ENCODE results near the gene TNFRSF1A. TPM values are rescaled to one million over a fixed set of nuclear protein-coding genes. Genes with fewer than 3 reads are reported as not detected.

The TNFRSF1A gene
- total and polyA plus RNA-seq, 2 of the 13 experiments (the other 11 are each of a cell fraction or from before 2014, with no cell fraction given): 41.5 to 61.2 TPM

DNA sequence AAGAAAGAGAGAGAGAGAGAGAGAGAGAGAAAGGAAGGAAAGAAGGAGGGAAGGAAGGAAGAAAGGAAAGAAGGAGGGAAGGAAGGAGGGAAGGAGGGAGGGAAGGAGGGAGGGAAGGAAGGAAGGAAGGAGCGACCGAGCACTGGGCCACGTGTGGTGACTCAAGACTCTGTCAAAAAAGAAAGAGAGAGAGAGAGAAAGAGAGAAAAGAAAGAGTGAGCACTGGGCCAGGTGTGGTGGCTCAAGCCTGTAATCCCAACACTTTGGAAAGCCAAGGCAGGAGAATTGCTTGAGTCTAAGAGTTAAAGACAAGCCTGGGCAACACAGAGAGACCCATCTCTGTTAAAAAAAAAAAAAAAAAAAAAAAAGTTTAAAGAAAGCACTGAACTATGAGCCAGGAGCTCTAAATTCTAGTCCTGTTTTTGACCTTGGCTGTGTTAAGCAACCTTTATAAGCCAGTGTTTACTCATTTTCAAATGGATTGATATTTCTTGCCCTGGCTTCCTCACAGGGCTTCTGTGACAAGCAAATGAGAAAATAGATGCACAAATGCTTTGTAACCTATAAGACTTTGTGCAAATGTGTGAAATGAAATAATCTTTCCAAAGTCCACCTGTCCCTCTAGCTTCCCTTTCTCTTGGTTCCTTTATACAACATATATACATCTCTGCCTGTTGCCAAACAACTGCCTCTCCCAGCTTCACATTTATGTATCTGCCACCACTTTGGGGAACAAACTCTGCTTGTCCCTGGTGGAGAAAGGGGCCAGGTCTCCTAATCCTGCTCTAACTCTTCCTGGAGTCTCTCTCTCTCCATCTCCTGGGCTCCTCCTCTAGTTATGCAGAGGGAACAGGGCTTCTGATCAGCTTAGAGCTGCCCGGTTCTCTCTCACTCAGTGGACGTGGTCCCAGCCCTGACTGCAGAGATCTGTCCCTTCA, 47.5 kb downstream of the TNFRSF1A start (continued):
- TF ChIP-seq, protein P1, sequence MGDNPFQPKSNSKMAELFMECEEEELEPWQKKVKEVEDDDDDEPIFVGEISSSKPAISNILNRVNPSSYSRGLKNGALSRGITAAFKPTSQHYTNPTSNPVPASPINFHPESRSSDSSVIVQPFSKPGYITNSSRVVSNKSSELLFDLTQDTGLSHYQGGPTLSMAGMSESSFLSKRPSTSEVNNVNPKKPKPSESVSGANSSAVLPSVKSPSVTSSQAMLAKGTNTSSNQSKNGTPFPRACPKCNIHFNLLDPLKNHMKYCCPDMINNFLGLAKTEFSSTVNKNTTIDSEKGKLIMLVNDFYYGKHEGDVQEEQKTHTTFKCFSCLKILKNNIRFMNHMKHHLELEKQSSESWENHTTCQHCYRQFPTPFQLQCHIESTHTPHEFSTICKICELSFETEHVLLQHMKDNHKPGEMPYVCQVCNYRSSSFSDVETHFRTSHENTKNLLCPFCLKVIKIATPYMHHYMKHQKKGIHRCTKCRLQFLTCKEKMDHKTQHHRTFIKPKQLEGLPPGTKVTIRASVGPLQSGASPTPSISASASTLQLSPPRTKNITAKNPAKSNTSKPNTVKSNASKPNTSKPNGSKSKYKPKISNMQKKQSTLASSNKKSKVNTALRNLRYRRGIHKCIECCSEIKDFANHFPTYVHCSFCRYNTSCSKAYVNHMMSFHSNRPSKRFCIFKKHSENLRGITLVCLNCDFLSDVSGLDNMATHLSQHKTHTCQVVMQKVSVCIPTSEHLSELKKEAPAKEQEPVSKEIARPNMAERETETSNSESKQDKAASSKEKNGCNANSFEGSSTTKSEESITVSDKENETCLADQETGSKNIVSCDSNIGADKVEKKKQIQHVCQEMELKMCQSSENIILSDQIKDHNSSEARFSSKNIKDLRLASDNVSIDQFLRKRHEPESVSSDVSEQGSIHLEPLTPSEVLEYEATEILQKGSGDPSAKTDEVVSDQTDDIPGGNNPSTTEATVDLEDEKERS (CRISPR knock-in tag; IDR thresholded peaks at IDR 0.05): no peak
- TF ChIP-seq ZNF678 (CRISPR knock-in tag; IDR thresholded peaks at IDR 0.05): no peak
- TF ChIP-seq ZNF468 (CRISPR knock-in tag; IDR thresholded peaks at IDR 0.05): no peak
- TF ChIP-seq CEBPG (CRISPR knock-in tag; IDR thresholded peaks at IDR 0.05): peak; percentile 92
- TF ChIP-seq ZSCAN30 (CRISPR knock-in tag; IDR thresholded peaks at IDR 0.05): no peak
- no peak for TF ChIP-seq ZNF737 (CRISPR knock-in tag; IDR thresholded peaks at IDR 0.05; ENCODE audit: borderline replicate concordance)
- peak; percentile 24; the same call in 1 of the 2 replicates for TF ChIP-seq KDM6A (CRISPR knock-in tag; IDR thresholded peaks at IDR 0.05; ENCODE audit: low read depth)
- TF ChIP-seq ZNF572 (CRISPR knock-in tag; IDR thresholded peaks at IDR 0.05): no peak
- no peak for TF ChIP-seq KLF9 (CRISPR knock-in tag; IDR thresholded peaks at IDR 0.05; ENCODE audit: low read depth)
- TF ChIP-seq HMGA1 (CRISPR knock-in tag; conservative IDR thresholded peaks at IDR 0.05): no peak
- no peak for TF ChIP-seq CAMTA2 (CRISPR knock-in tag; IDR thresholded peaks at IDR 0.05; ENCODE audit: borderline replicate concordance)
- no peak for TF ChIP-seq ZKSCAN1 (IDR thresholded peaks at IDR 0.05; ENCODE audit: low read length)
- TF ChIP-seq ZC3H4 (CRISPR knock-in tag; IDR thresholded peaks at IDR 0.05; ENCODE audit: borderline replicate concordance): no peak
- 0 out of 2 replicates have a peak, but pooled peaks have one; percentile 12 for TF ChIP-seq SNAPC2 (CRISPR knock-in tag; IDR thresholded peaks at IDR 0.05)
- TF ChIP-seq BORCS8-MEF2B (CRISPR knock-in tag; IDR thresholded peaks at IDR 0.05): 0 out of 2 replicates have a peak, but pooled peaks have one; percentile 12
- TF ChIP-seq, protein P2, sequence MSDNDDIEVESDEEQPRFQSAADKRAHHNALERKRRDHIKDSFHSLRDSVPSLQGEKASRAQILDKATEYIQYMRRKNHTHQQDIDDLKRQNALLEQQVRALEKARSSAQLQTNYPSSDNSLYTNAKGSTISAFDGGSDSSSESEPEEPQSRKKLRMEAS (IDR thresholded peaks at IDR 0.05): no peak
- TF ChIP-seq, protein P3, sequence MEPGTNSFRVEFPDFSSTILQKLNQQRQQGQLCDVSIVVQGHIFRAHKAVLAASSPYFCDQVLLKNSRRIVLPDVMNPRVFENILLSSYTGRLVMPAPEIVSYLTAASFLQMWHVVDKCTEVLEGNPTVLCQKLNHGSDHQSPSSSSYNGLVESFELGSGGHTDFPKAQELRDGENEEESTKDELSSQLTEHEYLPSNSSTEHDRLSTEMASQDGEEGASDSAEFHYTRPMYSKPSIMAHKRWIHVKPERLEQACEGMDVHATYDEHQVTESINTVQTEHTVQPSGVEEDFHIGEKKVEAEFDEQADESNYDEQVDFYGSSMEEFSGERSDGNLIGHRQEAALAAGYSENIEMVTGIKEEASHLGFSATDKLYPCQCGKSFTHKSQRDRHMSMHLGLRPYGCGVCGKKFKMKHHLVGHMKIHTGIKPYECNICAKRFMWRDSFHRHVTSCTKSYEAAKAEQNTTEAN (CRISPR knock-in tag; conservative IDR thresholded peaks at IDR 0.05): no peak
- TF ChIP-seq SUZ12 (IDR thresholded peaks at IDR 0.05; ENCODE audit: low read depth, low read length): no peak
- TF ChIP-seq FOXK1 (CRISPR knock-in tag; IDR thresholded peaks at IDR 0.05; ENCODE audit: borderline replicate concordance, low read depth): no peak; the same call in 1 of the 2 replicates
- TF ChIP-seq, protein P4, sequence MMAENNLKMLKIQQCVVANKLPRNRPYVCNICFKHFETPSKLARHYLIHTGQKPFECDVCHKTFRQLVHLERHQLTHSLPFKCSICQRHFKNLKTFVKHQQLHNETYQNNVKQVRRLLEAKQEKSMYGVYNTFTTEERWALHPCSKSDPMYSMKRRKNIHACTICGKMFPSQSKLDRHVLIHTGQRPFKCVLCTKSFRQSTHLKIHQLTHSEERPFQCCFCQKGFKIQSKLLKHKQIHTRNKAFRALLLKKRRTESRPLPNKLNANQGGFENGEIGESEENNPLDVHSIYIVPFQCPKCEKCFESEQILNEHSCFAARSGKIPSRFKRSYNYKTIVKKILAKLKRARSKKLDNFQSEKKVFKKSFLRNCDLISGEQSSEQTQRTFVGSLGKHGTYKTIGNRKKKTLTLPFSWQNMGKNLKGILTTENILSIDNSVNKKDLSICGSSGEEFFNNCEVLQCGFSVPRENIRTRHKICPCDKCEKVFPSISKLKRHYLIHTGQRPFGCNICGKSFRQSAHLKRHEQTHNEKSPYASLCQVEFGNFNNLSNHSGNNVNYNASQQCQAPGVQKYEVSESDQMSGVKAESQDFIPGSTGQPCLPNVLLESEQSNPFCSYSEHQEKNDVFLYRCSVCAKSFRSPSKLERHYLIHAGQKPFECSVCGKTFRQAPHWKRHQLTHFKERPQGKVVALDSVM (CRISPR knock-in tag; IDR thresholded peaks at IDR 0.05): no peak
- TF ChIP-seq NCOA2 (CRISPR knock-in tag; IDR thresholded peaks at IDR 0.05): peak; percentile 72
- no peak for TF ChIP-seq ZNF333 (CRISPR knock-in tag; IDR thresholded peaks at IDR 0.05; ENCODE audit: borderline replicate concordance)
- TF ChIP-seq ZBTB21 (CRISPR knock-in tag; IDR thresholded peaks at IDR 0.05): 0 out of 2 replicates have a peak, but pooled peaks have one; percentile 13
